Measurements from ENCODE around the gene IL1RAPL1. TPM values are rescaled to one million over a fixed set of nuclear protein-coding genes. Genes with fewer than 3 reads are reported as not detected.

Gene IL1RAPL1
- total RNA-seq, 2 experiments from 2014 or later = not detected

DNA sequence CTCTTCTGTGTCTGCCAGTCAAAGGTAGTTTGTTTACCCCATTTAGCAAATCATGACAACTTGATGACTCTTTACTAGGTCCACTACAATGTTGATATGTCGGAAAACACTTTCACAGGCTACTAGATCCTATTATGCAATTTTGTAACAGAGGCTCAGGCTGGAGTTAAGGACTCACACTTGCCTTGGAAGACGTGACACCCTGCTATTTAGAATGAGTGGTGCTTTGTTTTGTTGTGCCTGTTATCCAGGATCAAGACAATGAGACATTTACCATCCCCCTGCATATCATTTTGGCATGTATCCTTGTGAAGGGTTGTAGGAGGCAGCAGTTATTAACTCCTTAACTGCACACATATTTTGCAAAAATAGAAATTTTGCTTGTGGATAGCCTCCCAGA lies 263.7 kb downstream of the IL1RAPL1 start:
- ChIA-PET POLR2A (no interaction called here), CTCF (no interaction called here)
- DNase-seq = no peak
- intact Hi-C loops (cut with micrococcal nuclease) = no loop called here
- no peak overlapping the region for H3K4me3 Mint-ChIP-seq
- H3K27me3 Mint-ChIP-seq = no peaks in the 10 kb centered on the region
- H3K27ac Mint-ChIP-seq = no peak overlapping the region
- no peaks in the 10 kb centered on the region for H3K4me1 Mint-ChIP-seq (ENCODE audit: low read depth)
- H3K9me3 Mint-ChIP-seq = peaks cover 7% of the 10 kb centered on the region
- H3K36me3 Mint-ChIP-seq = no peaks in the 10 kb centered on the region

DNA sequence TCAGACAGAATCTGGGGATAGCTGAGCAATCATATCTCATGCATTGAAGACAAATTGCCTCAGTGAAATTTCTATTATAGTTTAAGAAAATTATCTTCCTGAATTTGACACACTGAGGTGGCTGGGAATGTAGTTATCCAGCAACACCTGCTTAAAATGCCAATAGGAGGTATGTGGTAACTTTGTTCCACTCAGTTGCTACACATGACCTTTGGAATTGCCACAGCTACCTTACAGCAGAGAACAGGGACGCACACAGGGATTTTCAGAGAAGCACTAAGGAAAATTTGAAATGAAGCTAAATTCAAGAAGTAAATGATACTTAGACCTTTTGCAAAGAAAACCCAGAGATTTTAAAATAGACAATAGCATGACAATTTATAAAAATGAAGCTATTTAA lies 264.6 kb downstream of the IL1RAPL1 start:
- H3K36me3 Mint-ChIP-seq = no peaks in the 10 kb centered on the region
- peaks cover 11% of the 10 kb centered on the region for H3K9me3 Mint-ChIP-seq
- no peak overlapping the region for H3K4me3 Mint-ChIP-seq
- POLR2A ChIA-PET = no interaction called here
- no peak for DNase-seq
- intact Hi-C loops (cut with micrococcal nuclease) = no loop called here
- CTCF ChIA-PET = no interaction called here
- H3K4me1 Mint-ChIP-seq (ENCODE audit: low read depth) = no peaks in the 10 kb centered on the region
- H3K27me3 Mint-ChIP-seq = no peaks in the 10 kb centered on the region
- H3K27ac Mint-ChIP-seq = no peak overlapping the region

DNA sequence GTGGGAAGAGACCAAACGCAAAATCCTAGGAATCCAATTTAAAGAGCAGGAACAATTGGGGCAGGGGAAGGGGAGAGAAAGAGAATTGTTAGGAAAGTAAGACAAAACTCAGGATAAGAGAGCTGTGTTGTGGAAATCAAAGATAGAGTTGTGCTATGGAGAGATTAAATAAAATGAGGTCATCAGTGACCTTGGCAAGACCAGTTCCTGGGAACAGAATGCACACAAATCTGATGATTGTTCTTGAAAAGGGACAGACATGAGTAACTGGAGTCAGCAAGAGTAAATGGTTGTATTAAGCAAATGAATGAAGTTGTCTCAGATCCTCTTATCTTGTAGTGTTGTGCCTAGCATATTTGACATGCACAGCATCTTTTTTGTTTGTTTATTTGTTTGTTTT lies 267.4 kb downstream of the IL1RAPL1 start:
- DNase-seq = no peak
- Mint-ChIP-seq H3K27ac (no peak overlapping the region), H3K9me3 (peaks cover 14% of the 10 kb centered on the region), H3K4me3 (no peak overlapping the region), H3K36me3 (no peaks in the 10 kb centered on the region), H3K27me3 (no peaks in the 10 kb centered on the region), H3K4me1 (ENCODE audit: low read depth) (no peaks in the 10 kb centered on the region)
- CTCF ChIA-PET = no interaction called here
- intact Hi-C loops (cut with micrococcal nuclease) = no loop called here
- POLR2A ChIA-PET = no interaction called here

DNA sequence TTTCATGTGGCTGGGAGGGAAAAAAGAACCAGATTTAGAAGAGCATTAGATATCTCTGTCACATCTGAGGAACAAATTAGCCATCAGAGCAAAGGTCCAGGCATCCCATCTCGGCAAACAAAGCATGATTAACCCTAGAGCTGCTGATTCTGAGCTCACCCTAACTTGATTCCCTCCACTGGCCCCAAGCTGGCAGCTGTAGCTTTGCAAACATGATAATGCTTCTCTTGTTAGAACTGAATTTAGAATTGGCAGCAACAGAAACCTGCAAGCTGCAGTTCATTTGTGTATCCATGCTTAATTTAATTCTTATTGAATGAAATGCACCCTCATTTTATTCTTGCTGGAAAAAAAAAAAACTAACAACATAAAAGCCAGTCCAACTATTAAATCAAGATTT lies 289.2 kb downstream of the IL1RAPL1 start:
- intact Hi-C loops (cut with micrococcal nuclease) = no loop called here
- H3K4me1 Mint-ChIP-seq (ENCODE audit: low read depth) = no peaks in the 10 kb centered on the region
- peaks cover 5% of the 10 kb centered on the region for H3K9me3 Mint-ChIP-seq
- ChIA-PET POLR2A (no interaction called here), CTCF (no interaction called here)
- no peak for DNase-seq
- no peaks in the 10 kb centered on the region for H3K36me3 Mint-ChIP-seq
- no peak overlapping the region for H3K27ac Mint-ChIP-seq
- H3K4me3 Mint-ChIP-seq = no peak overlapping the region
- no peaks in the 10 kb centered on the region for H3K27me3 Mint-ChIP-seq

DNA sequence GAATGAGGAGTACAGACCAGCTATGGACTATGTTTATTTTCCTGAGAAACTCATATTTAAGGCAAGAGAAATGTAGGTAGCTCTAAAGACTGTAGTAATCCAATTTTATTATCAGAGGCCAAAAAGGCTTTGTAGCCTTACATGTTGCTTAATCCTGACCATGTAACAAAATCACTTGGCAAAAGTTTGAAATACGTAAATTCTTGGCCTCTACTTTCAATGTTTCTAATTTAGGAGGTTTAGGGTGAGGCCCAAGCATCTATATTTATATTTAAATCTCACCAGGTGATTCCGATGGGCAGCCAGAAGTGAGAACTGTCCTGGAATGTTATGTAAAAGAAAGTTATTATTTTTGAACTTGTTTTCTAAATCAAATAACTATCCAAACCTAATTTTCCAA lies 289.7 kb downstream of the IL1RAPL1 start:
- Mint-ChIP-seq H3K4me3 (no peak overlapping the region), H3K4me1 (ENCODE audit: low read depth) (no peaks in the 10 kb centered on the region), H3K36me3 (no peaks in the 10 kb centered on the region), H3K27me3 (no peaks in the 10 kb centered on the region), H3K9me3 (peaks cover 8% of the 10 kb centered on the region), H3K27ac (no peak overlapping the region)
- ChIA-PET POLR2A (no interaction called here), CTCF (no interaction called here)
- intact Hi-C loops (cut with micrococcal nuclease) = no loop called here
- DNase-seq = no peak

DNA sequence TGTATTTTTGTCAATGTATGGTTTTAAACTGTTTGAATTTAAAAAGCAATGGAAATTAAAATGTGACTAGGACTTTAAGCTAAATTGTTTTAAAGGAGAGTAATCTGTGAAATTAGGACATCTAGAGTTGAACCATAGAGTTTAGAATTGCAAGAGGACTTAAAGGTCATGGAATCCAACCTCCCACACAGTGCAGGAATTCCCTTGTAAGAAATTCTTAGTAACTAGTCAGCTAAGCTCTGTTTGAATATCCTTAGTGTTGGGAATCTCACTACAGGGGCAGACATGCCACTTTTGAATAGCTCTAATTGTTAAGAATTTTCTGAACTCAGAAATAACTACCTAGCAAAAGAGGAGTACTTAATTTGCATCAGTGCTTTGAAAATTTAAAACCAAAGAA lies 292.9 kb downstream of the IL1RAPL1 start:
- Mint-ChIP-seq H3K27ac (no peak overlapping the region), H3K27me3 (no peaks in the 10 kb centered on the region), H3K4me1 (ENCODE audit: low read depth) (no peaks in the 10 kb centered on the region), H3K4me3 (no peak overlapping the region), H3K36me3 (no peaks in the 10 kb centered on the region), H3K9me3 (peaks cover 8% of the 10 kb centered on the region)
- intact Hi-C loops (cut with micrococcal nuclease) = no loop called here
- ChIA-PET CTCF (no interaction called here), POLR2A (no interaction called here)
- no peak for DNase-seq

DNA sequence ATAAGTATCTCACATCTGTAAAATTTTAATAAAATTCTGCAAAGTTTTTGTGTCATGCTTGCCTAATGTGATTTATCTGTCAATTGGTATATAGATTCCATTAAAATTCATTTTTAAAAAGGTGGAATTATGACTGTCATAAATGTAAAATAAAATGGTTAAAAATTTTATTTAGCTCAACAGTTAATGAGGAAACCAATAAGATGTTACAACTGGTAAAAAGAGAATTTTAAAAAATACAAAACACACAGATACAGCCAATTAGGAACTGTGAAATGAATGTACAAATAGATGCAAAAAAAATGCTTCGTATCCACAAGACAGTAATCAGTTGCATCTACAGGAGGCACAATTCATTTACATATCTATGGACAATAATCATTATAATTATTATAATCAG lies 297.6 kb downstream of the IL1RAPL1 start:
- intact Hi-C loops (cut with micrococcal nuclease) = no loop called here
- Mint-ChIP-seq H3K4me1 (ENCODE audit: low read depth) (no peaks in the 10 kb centered on the region), H3K27me3 (no peaks in the 10 kb centered on the region), H3K4me3 (no peak overlapping the region), H3K27ac (no peak overlapping the region), H3K9me3 (peaks cover 3% of the 10 kb centered on the region), H3K36me3 (no peaks in the 10 kb centered on the region)
- ChIA-PET CTCF (no interaction called here), POLR2A (no interaction called here)
- DNase-seq = no peak

DNA sequence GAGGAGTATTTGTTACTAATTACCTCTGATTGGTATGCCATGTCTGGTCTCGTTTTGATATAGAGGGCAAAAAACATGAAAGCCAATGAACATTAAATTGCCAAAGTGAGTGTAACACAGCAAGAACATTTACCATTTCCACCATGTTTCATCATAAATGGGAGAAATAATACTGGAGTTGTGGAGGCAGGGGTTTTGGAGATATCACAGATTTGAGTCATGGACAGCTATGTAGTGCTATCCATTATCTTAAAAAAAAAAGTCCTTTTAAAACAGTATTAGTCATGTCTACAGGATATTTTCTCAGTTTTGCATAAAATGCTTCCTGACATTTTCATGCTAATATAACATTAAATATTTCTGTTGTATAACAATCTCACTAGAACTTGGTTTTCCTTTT lies 301.2 kb downstream of the IL1RAPL1 start:
- H3K27me3 Mint-ChIP-seq = no peaks in the 10 kb centered on the region

DNA sequence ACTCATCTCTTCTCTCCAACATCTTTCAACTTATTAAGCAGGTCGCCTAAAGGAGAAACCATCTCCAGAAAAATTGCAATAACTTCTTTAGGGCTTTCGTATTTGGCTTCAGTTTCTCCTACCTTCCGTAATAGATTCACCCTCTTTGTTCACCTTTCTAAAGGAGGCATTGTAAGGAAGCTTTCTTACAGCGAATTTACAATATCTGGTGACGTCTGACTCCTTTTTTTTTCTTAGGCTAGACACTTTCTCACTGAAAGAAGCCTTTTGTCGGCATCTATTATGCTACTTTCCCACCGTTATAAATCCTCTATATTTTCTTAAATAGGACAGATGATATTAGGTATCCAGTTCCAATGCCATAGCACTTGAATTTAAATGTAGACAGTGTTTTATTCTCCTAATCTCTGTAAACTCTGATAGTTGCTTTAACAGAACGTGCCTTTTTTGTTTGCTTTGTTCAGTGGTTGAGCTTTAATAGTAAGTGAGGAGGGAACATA lies 302.4 kb downstream of the IL1RAPL1 start:
- intact Hi-C loops (cut with micrococcal nuclease) = no loop called here
- Mint-ChIP-seq H3K27me3 (no peaks in the 10 kb centered on the region), H3K36me3 (no peaks in the 10 kb centered on the region), H3K4me1 (ENCODE audit: low read depth) (no peaks in the 10 kb centered on the region), H3K27ac (no peak overlapping the region), H3K4me3 (no peak overlapping the region), H3K9me3 (no peaks in the 10 kb centered on the region)
- ChIA-PET CTCF (interaction anchor here (0.7 kb wide), 1 partner anchor 33 kb away, joined by 3 read pairs; no protein-coding TSS in a partner anchor), POLR2A (no interaction called here)
- no peak for DNase-seq

More for the DNA sequence above, 301.2 kb downstream of the IL1RAPL1 start:
- Mint-ChIP-seq H3K36me3 (no peaks in the 10 kb centered on the region), H3K9me3 (no peaks in the 10 kb centered on the region), H3K4me3 (no peak overlapping the region), H3K4me1 (ENCODE audit: low read depth) (no peaks in the 10 kb centered on the region), H3K27ac (no peak overlapping the region)
- ChIA-PET POLR2A (no interaction called here), CTCF (no interaction called here)
- intact Hi-C loops (cut with micrococcal nuclease) = no loop called here
- no peak for DNase-seq

DNA sequence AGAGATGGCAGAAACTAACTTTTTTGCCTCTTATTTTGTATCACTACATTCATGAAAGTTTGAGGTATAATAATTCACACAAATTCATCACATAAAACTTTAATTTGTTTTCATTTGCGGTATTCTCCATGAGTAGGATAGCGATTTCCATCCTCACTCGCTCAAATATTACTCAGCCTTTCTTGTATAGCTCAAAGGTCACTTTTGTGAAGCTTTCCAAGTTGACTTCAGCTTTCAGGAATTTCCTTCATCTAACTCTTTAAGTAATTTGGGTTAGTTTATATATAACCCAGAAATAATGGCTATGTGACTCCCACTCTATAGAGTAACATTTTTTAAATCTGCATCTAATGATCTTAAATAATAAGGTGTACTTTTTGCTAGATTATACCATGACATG lies 314.4 kb downstream of the IL1RAPL1 start:
- ChIA-PET POLR2A (no interaction called here), CTCF (no interaction called here)
- no peaks in the 10 kb centered on the region for H3K36me3 Mint-ChIP-seq
- H3K9me3 Mint-ChIP-seq = peaks cover 1% of the 10 kb centered on the region
- no peaks in the 10 kb centered on the region for H3K4me1 Mint-ChIP-seq (ENCODE audit: low read depth)
- DNase-seq = no peak
- no peak overlapping the region for H3K27ac Mint-ChIP-seq
- no peak overlapping the region for H3K4me3 Mint-ChIP-seq
- intact Hi-C loops (cut with micrococcal nuclease) = no loop called here
- H3K27me3 Mint-ChIP-seq = no peaks in the 10 kb centered on the region

DNA sequence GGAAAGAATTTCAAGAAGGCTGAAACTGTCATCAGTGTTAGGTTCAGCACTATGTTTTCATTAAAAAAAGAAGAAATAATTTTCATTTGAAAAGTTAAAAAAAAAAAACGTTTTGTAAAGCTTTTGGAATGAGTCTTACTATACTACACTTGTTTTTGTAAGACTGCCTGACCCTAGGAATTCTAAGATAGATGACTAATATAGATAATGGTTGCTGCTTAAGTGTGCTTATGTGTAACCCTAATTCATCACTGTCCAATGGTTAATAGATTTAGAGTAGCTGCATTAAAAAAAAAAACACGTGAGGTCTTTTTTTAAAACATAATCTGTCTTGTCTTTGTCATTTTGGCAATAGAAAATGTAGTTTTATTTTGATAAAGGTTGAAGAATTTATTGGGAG lies 323.2 kb downstream of the IL1RAPL1 start:
- no peak overlapping the region for H3K4me3 Mint-ChIP-seq
- no peaks in the 10 kb centered on the region for H3K4me1 Mint-ChIP-seq (ENCODE audit: low read depth)
- no peak for DNase-seq
- H3K27ac Mint-ChIP-seq = no peak overlapping the region
- intact Hi-C loops (cut with micrococcal nuclease) = no loop called here
- no peaks in the 10 kb centered on the region for H3K27me3 Mint-ChIP-seq
- ChIA-PET POLR2A (no interaction called here), CTCF (no interaction called here)
- H3K9me3 Mint-ChIP-seq = no peaks in the 10 kb centered on the region
- H3K36me3 Mint-ChIP-seq = no peaks in the 10 kb centered on the region

DNA sequence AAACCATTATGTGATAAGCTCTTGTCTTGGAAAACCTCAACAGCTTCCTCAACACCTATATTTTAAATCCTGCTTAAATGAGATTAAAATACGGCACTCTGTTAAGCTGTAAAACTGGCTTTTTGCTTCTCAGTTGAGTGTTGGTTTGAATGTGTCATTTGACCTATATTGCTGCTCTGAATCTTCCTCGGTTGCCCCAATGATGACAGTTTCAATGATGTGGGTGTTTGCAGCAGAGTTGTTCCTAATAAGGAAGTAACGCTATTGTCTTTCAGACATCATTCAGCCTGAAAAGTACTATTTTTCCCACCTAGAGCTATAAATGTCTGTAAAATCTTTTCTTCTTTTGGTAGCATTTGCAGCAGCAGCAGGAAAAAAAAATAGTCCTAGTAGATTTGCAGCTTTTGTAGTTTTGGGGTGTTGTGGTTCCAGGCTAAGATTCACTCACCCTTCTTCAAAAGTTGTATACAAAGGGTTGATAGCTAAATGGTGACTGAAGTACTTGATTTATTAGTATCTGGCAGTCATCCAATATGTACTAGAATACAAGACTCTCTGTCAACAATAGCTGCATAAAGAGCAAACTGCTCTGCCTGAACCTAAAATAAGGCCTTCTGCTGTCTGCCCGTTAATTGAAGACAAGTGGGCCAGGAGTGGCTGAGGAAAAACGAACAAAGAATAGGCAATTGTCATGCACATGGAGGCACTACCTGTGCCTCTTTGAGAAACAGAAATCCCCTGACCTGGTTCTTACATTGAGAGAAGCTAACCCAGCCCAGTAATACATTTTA lies 333.1 kb downstream of the IL1RAPL1 start:
- Mint-ChIP-seq H3K9me3 (peaks cover 2% of the 10 kb centered on the region), H3K27me3 (no peaks in the 10 kb centered on the region), H3K4me1 (ENCODE audit: low read depth) (no peaks in the 10 kb centered on the region), H3K27ac (no peak overlapping the region), H3K4me3 (no peak overlapping the region), H3K36me3 (no peaks in the 10 kb centered on the region)
- ChIA-PET CTCF (no interaction called here), POLR2A (no interaction called here)
- DNase-seq = no peak
- intact Hi-C loops (cut with micrococcal nuclease) = no loop called here

DNA sequence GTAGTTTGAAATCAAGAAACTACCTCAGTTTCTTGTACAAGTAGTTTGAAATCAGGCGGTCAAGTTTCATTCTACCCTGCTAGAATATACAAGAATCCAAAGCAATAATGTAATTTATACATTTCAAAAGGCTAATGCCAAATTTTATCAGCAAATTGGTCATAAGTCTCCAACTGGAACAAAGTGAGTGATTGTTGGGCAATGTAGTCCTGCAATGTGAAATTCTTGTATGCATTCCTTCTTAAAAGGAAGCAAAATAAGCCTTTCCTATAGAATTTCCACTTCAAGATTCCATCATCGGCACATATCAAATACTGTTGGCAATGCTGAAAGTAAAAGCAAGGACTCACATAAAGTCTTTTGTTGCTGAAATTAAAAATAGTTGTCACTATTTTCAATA lies 334.9 kb downstream of the IL1RAPL1 start:
- Mint-ChIP-seq H3K36me3 (no peaks in the 10 kb centered on the region), H3K27ac (no peak overlapping the region), H3K4me3 (no peak overlapping the region), H3K27me3 (no peaks in the 10 kb centered on the region), H3K4me1 (ENCODE audit: low read depth) (no peaks in the 10 kb centered on the region), H3K9me3 (peaks cover 2% of the 10 kb centered on the region)
- intact Hi-C loops (cut with micrococcal nuclease) = no loop called here
- ChIA-PET POLR2A (no interaction called here), CTCF (no interaction called here)
- DNase-seq = no peak

Measured in activated CD4-positive, alpha-beta memory T cell treated with anti-CD3 and anti-CD28 coated beads for 36 hours (primary cell).